Stimulated activated CD8-positive, alpha-beta memory T cell treated with anti-CD3 and anti-CD28 coated beads, Interleukin-4, amount 100 ng/mL, for 48 hours (primary cell): ENCODE measurements around the gene MMAA.
"Not testable (repeated sequence)": the region's sequence is repeated elsewhere in the genome, so short reads cannot be mapped to it uniquely, and the experiment has no call there.

Experiments used
- DNase-seq: peaks from one replicate; pipeline ENCODE4 v3.0.0-alpha.2; 2020

Gene MMAA

DNA sequence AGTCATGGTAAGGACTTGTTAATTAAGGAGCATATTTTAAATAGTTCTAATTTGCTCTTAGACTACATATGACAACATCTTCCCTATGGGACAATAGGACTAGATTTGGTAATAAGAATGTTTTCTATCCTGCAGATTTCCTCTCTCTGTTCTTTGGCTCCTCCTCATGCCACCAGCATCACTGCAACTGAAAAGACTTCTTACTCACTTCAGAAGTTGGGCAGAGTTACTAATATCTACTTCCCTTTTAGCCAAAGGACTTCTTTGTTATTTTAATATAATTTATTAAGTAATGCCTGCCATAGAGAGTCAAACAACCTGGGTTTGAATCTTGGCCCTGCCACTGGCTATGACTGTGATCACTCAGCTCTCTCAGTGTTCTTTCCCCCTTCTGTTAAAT lies 16.4 kb downstream of the MMAA start:
- DNase-seq: no peak

DNA sequence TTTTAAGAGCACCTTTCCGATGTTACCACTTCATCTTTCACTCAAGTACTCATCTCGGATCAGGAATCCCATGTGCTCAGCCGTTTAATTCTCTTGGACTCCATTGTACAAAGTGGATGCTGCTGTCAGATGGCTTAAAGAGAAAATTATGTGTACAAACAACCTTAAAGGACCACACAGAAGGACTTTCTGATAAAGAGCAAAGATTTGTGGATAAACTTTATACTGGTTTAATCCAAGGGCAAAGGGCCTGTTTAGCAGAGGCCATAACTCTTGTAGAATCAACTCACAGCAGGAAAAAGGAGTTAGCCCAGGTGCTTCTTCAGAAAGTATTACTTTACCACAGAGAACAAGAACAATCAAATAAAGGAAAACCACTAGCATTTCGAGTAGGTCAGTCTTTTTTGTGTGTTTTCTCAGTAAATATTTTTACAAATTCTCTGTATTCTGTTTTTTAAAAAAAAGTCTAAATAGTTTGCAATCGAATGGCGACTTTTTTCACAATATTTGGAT lies 20.1 kb downstream of the MMAA start:
- no peak for DNase-seq

GRCh38 chr4:145640236-145640635 lies 21.1 kb downstream of the MMAA start:
- not testable (repeated sequence) for DNase-seq

- no peak for DNase-seq
Observed at GRCh38 chr4:145643295-145643694, 24.1 kb downstream of the MMAA start.

DNA sequence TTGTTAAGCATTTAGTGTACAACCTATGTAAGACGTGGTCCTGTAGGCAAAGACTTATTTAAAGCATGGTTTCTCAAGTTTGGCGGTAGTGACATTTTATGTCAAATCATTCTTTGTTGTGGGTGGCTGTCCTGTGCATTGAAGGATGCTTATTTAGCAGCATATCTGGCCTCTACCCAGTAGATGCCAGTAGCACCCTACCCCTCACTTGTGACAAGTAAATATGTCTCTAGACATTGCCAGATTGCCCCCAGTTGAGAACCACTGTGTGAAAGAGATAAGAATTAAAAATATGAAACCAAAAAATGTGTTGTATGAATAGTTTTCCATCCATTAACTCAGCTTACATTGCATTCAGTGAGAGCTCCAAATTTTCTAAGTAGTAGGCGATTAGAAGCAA lies 25.5 kb downstream of the MMAA start:
- DNase-seq: no peak

GRCh38 chr4:145656156-145656555 lies 37.0 kb downstream of the MMAA start:
- DNase-seq: no peak

DNA sequence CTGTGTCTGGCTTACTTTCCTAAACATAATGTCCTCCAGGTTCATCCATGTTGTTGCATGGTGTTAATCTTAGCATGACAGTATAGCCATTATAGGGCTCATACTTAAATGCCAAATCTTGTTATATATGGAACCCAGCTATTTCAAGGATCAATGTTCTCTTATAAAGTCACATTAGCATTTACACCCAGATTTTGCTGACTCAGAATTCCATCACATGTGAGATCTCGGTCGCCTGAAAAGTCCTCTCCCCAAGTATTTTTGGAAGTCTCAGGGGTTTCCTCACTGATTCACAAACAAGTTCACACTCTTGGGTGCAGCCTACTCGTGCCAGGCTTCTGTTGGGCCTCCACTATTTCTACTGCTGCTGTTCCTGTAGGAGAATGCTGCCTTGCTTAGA lies 40.9 kb downstream of the MMAA start:
- no peak for DNase-seq

GRCh38 chr4:145663194-145663593 lies 44.0 kb downstream of the MMAA start:
- no peak for DNase-seq

DNA sequence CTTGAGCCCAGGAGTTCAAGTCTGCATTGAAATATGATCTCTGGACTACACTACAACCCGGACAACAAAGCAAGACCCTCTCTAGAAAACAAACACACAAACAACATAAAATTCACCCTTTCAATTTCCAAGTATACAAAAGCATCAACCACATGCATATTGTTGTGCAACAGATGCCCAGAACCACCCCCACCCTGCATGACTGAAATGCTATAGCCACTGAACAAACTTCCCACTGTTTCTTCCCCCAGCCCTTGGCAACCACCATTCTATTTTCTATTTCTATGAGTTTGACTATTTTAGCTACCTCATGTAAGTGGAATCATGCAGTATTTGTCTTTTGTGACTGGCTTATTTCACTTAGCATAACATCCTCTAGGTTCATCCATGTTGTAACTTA lies 46.6 kb downstream of the MMAA start:
- DNase-seq: no peak

DNA sequence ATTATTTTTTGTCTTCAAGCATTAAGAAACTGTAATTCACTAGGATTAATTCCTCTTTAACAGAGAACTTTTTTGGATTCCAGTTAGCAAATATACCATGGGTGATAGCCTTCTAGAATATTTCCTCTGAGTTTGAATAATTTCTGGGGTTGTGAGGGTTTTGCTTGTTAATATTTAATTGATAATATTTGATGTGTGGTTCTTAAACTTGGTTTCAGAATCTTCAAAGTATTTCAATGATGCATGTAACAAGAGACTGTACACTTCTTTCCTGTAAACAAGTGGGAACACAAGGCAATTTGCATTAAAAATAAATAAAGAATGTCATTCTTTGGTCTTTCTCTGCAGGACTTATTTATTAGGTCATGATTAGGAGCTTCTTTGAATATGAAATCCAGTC lies 51.2 kb downstream of the MMAA start:
- no peak for DNase-seq

DNA sequence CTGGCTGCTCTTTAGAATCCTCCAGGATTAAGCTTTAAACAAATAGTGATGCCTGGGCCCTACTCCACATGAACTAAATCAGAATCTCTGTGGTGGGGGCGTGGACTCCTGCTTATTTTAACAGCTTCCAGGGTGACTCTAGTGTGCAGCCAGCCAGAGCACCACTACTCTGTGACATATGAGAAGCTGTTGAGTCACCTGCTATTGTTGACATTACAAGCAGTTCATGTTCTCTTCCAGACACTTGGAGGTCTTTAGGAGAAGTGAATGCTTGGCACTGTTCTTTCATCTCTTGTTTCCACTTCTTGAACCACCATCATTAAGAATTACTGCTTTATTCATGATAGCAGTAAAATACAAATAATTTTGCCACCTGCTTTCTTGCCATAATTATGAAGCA lies 60.3 kb downstream of the MMAA start:
- no peak for DNase-seq

DNA sequence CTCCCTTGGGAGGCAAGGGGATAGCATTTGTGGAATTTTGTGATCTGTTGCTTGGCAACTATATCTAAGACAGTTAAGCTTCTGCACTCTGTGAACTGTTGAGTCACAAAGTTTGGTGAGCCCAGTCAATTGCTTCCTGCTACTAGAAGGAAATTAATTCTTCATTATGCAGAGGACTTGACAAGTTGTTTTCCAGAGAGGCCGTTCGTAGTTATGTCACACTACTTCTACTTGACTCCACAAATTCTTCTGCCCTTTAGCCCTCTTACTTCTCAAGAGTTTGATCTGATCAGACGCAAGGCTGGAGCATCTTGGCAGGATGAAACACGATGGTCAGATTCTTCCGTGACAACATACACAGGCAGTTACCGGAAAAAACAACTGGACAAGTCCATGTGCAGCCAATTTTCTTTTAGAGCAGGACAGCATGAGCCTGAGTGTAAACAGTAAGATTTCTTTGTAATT lies 60.8 kb downstream of the MMAA start, which contains the start of gene C4orf51:
Gene C4orf51 (plus strand): TSS at position 156 of the 465 bp plus-strand sequence. CDS start 58 bp downstream, at position 214.
- DNase-seq: no peak

DNA sequence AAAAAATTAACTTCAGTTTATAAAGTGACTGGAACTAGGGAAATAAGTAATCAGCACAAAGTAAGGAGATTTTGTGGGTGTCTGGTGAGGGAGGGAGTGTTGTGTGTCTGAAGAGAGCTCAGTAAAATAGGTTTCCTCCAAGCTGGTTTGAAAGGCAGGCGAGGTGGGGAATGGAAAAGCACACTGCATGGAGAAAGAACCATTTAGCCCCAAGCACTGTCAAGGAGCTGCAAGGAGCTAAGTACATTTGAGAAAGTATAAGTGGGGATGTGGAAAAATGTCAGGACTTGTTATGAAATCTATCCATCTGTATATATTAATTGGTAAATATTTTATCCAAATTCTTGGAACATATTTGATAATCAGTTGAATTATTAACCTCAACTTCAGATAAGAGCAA lies 61.7 kb downstream of the MMAA start:
- DNase-seq: no peak

- DNase-seq: no peak
Observed at GRCh38 chr4:145681518-145681917, 62.3 kb downstream of the MMAA start.

GRCh38 chr4:145681956-145682355 lies 62.8 kb downstream of the MMAA start:
- DNase-seq: no peak

DNA sequence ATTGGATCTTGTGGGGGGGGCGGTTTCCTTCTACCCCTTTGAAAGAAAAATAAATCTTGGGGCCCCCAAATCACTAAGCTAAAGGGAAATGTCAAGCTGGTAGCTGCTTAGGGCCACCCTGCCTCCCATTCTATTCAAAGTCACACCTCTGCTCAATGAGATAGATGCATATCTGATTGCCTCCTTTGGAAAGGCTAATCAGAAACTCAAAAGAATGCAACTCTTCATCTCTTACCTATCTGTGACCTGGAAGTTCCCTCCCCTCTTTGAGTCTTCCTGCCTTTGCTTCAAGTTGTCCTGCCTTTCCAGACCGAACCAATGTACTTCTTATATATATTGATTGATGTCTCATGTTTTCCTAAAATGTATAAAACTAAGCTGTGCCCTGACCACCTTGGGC lies 67.8 kb downstream of the MMAA start:
- DNase-seq: no peak

- no peak for DNase-seq
Observed at GRCh38 chr4:145690610-145691009, 71.4 kb downstream of the MMAA start.

- DNase-seq: not testable (repeated sequence)
Observed at GRCh38 chr4:145691416-145691815, 72.2 kb downstream of the MMAA start.

- no peak for DNase-seq
Observed at GRCh38 chr4:145694929-145695328, 75.7 kb downstream of the MMAA start.

GRCh38 chr4:145697332-145697731 lies 78.1 kb downstream of the MMAA start:
- DNase-seq: no peak

DNA sequence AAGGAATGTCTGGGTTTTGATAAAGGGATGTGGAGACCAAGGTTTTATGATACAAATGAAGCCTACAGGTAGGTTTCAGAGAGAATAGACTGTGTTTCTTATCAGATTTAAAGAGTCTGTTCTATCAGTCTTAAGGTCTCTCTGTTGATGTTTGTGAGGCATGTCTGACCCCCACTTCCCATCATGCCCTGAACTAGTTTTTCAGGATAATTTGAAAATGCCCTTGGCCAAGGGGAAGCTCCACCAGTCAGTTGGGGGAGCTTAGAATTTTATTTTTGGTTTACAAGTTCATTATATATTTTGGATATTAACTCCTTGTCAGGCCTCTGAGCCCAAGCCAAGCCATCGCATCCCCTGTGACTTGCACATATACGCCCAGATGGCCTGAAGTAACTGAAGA lies 79.3 kb downstream of the MMAA start:
- no peak for DNase-seq

DNA sequence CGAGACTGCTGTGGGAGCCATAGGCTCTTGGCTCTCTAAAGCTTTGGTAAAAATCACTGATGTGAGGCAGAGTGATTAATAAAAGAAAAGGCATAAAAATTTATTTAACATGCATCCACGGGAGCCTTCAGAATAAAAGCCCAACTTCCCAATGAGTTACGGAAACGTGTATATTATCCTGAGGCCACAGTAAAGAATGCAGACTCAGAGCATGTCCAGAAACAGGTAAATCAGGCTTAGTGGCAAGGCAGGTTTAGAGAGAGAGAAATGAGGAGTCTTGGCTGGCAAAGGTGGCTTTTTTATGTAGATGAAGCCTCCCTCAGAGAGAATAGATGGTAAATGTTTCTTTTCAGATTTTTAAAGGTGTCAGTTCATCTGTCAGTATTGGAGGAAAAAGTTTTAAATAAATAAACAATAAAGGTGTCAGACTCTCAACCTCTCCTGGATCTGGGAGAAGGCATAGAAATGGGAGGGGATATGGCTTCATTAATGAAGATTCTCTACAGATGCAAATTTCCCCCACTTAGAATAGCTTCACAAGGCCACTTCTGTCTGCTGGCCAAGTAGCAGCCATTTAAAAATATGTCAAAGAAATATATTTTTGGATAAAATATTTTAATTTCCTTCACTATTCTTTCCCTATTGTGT lies 84.8 kb downstream of the MMAA start:
- no peak for DNase-seq

DNA sequence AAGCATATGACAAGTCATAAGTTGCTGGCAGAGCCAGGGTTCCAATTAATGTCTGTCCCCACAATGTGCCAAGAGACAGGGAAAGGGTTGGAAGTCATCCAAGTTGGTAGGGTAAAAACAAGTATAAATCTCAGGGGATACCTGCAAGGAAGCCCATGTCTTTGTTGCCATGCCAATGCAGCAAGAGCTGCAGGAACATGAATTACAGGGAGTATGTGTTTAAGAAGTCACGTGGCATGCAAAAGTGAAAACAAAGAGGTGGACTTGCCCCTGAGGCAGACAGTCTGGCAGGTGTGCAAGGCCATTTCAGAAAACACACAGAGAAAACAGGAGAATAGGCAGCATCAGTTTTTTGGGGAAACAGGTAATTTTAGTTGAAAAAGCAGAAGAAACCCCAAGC lies 90.2 kb downstream of the MMAA start:
- DNase-seq: no peak
